ENCODE results near the gene DMTF1. TPM values are rescaled to one million over a fixed set of nuclear protein-coding genes. Genes with fewer than 3 reads are reported as not detected.

The DMTF1 gene
- total and polyA plus RNA-seq, 10 of the 15 experiments (the other 5 are each of a cell fraction or from before 2014, with no cell fraction given) = 24.3 to 191 (median 72.0) TPM

DNA sequence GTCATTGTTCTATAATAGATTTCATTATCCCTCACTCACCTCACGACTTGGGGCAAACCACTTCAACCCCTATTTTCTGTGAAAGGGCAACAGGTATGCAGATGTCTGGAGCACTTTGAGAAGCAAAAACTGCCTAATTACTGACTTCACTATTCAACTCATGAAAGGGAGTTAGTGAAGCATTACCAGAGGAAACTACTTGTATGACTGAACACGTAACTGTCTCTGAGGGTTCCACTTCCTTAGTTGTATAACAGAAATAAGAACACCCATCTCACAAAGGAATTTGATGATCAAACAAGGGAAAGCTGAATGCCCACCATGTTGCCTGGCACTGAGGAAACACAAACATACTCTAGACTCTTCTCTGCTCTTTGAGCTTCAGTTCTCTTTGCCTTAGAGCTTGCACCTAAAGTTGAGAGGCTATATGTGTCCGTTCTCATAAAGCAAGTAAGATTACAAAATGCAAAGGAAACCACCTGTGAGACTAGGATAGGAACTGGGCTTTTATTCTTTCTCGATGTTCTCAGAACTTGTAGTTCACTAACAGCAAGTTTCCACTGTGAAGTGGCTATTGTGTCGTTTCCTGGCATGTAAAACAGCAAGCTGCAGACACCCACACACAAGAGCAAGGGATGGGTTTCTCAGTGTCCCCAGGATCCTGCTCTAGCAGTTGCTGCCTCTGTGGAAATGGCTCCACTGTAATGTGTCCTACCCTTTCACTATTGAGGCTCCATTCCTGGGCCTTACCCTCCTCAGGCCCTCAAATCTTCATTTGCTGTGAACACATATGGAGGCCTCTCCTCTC, 64.7 kb downstream of the DMTF1 start (continued):
- TF ChIP-seq, protein P1, sequence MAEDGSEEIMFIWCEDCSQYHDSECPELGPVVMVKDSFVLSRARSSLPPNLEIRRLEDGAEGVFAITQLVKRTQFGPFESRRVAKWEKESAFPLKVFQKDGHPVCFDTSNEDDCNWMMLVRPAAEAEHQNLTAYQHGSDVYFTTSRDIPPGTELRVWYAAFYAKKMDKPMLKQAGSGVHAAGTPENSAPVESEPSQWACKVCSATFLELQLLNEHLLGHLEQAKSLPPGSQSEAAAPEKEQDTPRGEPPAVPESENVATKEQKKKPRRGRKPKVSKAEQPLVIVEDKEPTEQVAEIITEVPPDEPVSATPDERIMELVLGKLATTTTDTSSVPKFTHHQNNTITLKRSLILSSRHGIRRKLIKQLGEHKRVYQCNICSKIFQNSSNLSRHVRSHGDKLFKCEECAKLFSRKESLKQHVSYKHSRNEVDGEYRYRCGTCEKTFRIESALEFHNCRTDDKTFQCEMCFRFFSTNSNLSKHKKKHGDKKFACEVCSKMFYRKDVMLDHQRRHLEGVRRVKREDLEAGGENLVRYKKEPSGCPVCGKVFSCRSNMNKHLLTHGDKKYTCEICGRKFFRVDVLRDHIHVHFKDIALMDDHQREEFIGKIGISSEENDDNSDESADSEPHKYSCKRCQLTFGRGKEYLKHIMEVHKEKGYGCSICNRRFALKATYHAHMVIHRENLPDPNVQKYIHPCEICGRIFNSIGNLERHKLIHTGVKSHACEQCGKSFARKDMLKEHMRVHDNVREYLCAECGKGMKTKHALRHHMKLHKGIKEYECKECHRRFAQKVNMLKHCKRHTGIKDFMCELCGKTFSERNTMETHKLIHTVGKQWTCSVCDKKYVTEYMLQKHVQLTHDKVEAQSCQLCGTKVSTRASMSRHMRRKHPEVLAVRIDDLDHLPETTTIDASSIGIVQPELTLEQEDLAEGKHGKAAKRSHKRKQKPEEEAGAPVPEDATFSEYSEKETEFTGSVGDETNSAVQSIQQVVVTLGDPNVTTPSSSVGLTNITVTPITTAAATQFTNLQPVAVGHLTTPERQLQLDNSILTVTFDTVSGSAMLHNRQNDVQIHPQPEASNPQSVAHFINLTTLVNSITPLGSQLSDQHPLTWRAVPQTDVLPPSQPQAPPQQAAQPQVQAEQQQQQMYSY (CRISPR knock-in tag; IDR thresholded peaks at IDR 0.05) = no peak
- TF ChIP-seq IKZF2 (IDR thresholded peaks at IDR 0.05) = peak; percentile 88 to 92
- no peak for TF ChIP-seq SUZ12 (IDR thresholded peaks at IDR 0.05; ENCODE audit: unreplicated experiment)
- TF ChIP-seq SIX5 (IDR thresholded peaks at IDR 0.05; ENCODE audit: low read depth, low read length, severe bottlenecking) = no peak
- TF ChIP-seq, protein P2, sequence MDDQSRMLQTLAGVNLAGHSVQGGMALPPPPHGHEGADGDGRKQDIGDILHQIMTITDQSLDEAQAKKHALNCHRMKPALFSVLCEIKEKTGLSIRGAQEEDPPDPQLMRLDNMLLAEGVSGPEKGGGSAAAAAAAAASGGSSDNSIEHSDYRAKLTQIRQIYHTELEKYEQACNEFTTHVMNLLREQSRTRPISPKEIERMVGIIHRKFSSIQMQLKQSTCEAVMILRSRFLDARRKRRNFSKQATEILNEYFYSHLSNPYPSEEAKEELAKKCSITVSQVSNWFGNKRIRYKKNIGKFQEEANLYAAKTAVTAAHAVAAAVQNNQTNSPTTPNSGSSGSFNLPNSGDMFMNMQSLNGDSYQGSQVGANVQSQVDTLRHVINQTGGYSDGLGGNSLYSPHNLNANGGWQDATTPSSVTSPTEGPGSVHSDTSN (IDR thresholded peaks at IDR 0.05; ENCODE audit: insufficient replicate concordance, low read depth, low read length) = no peak
- TF ChIP-seq FOXK2 (IDR thresholded peaks at IDR 0.05) = no peak
- 0 out of 2 replicates have a peak, but pooled peaks have one; percentile 78 for TF ChIP-seq ASH2L (IDR thresholded peaks at IDR 0.05; ENCODE audit: borderline replicate concordance, low read depth)
- TF ChIP-seq NR2F1 (conservative IDR thresholded peaks at IDR 0.05) = peak; percentile 98
- TF ChIP-seq SP1 (IDR thresholded peaks at IDR 0.05; ENCODE audit: low read depth, low read length) = peak; percentile 25
- no peak for TF ChIP-seq NFIC (IDR thresholded peaks at IDR 0.05; ENCODE audit: low read depth, low read length)
- TF ChIP-seq, protein P3, sequence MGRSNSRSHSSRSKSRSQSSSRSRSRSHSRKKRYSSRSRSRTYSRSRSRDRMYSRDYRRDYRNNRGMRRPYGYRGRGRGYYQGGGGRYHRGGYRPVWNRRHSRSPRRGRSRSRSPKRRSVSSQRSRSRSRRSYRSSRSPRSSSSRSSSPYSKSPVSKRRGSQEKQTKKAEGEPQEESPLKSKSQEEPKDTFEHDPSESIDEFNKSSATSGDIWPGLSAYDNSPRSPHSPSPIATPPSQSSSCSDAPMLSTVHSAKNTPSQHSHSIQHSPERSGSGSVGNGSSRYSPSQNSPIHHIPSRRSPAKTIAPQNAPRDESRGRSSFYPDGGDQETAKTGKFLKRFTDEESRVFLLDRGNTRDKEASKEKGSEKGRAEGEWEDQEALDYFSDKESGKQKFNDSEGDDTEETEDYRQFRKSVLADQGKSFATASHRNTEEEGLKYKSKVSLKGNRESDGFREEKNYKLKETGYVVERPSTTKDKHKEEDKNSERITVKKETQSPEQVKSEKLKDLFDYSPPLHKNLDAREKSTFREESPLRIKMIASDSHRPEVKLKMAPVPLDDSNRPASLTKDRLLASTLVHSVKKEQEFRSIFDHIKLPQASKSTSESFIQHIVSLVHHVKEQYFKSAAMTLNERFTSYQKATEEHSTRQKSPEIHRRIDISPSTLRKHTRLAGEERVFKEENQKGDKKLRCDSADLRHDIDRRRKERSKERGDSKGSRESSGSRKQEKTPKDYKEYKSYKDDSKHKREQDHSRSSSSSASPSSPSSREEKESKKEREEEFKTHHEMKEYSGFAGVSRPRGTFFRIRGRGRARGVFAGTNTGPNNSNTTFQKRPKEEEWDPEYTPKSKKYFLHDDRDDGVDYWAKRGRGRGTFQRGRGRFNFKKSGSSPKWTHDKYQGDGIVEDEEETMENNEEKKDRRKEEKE (IDR thresholded peaks at IDR 0.05) = no peak
- no peak for TF ChIP-seq WRNIP1 (IDR thresholded peaks at IDR 0.05; ENCODE audit: borderline replicate concordance, low read depth, low read length)
- TF ChIP-seq CHD2 (IDR thresholded peaks at IDR 0.05; ENCODE audit: borderline replicate concordance, low read depth, low read length) = peak; percentile 65; the same call in 1 of the 2 replicates
- peak; percentile 62 for TF ChIP-seq TCF12 (IDR thresholded peaks at IDR 0.05; ENCODE audit: low read depth, low read length)
- TF ChIP-seq HDAC6 (IDR thresholded peaks at IDR 0.05; ENCODE audit: unreplicated experiment) = no peak
- peak; percentile 96 for TF ChIP-seq STAT3 (IDR thresholded peaks at IDR 0.05; ENCODE audit: low read depth, low read length)
- peak; percentile 89 for TF ChIP-seq SPI1 (IDR thresholded peaks at IDR 0.05; ENCODE audit: borderline replicate concordance, insufficient read depth, low read depth, low read length)
- TF ChIP-seq PAX5 (IDR thresholded peaks at IDR 0.05; ENCODE audit: borderline replicate concordance, low read depth, low read length) = peak; percentile 95
- TF ChIP-seq, protein P4, sequence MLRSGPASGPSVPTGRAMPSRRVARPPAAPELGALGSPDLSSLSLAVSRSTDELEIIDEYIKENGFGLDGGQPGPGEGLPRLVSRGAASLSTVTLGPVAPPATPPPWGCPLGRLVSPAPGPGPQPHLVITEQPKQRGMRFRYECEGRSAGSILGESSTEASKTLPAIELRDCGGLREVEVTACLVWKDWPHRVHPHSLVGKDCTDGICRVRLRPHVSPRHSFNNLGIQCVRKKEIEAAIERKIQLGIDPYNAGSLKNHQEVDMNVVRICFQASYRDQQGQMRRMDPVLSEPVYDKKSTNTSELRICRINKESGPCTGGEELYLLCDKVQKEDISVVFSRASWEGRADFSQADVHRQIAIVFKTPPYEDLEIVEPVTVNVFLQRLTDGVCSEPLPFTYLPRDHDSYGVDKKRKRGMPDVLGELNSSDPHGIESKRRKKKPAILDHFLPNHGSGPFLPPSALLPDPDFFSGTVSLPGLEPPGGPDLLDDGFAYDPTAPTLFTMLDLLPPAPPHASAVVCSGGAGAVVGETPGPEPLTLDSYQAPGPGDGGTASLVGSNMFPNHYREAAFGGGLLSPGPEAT (IDR thresholded peaks at IDR 0.05; ENCODE audit: low read depth) = peak; percentile 88; the same call in 1 of the 2 replicates
- TF ChIP-seq ZZZ3 (IDR thresholded peaks at IDR 0.05; ENCODE audit: control insufficient read depth, insufficient read length, low read depth) = no peak
- peak; percentile 94 for TF ChIP-seq JUNB (IDR thresholded peaks at IDR 0.05)

Data from GM12878 (cell line).